ENCODE results near the gene CDK11A.
"Not testable (repeated sequence)": the region's sequence is repeated elsewhere in the genome, so short reads cannot be mapped to it uniquely, and the experiment has no call there.

The CDK11A gene

DNA sequence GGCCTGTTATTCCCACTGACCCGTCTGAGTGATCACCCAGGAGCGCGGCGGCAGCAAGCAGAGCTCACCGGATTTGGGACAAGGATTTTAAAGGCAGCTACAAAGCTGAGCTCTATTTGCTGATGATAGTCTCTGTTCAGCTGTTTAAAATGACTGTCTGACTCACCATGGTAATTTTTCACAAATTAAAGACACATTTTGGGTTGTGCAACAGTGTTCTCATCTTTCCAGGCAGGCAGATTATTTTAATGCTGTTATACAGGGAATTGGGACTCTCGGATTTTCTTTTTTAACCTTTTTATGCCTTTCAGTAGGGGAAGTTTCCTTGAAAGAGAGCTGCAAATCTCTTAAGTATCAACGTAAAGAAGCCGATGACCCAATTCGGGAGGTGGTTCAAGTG lies 61.8 kb downstream of the CDK11A start:
- not testable (repeated sequence) for DNase-seq (ENCODE audit: low read depth)

DNA sequence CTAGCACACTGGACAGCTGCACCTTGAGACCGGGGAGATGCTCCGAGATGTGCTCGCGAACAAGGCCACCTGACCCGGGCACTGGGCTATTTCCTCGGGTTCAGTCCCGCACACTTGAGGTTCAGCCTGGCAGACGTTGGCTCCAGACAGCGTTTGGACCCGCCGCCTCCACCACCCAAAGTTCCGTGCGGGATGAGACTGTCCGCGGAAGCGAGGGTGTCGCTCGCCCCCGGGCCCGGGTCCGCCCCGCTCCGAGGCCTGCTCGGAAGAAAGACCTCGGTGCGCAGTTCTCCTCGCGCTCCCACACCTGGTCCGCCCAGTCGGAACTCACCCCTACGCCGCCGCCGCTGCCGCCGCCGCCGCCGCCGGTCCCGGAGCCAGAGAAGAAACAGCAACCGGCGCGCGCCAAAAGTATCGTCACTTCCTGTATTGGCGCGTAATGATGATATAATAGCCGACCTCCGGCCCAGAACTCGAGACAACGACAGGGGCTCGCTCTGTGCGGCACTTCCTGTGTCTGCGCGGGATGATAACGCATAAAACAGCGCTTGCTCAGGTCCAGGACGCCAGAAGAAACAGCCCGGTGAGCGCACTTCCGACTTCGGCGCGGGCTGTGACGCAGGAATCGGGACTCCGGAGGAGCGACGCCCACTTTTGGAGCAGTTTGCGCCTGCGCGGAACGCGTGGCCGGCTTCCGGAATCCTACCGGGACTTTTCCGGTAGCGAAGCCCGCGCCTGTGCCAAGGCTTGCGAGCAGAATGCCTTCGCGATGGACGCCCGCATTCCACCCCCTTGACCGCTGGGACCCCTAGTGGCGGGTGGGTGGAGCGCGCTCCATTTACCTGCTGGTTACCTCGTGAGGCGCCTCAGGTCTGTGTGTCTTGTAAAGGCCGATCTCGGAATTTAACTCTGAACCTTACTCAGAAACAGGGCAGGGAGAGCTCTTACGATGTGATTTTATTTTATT lies 65.3 kb downstream of the CDK11A start, which contains the start of gene CDK11B:
Gene CDK11B (minus strand): TSS at position 422 of the 967 bp plus-strand sequence. CDS start 1,519 bp downstream, outside the sequence.
- peak; percentile 98 for DNase-seq (ENCODE audit: low read depth)

Data from stimulated activated CD8-positive, alpha-beta memory T cell treated with anti-CD3 and anti-CD28 coated beads, Interleukin-12 subunit alpha, Interleukin-12 subunit beta, amount 100 ng/mL, for 1 hour (primary cell).